ENCODE measurements around the gene KDM8. TPM values are rescaled to one million over a fixed set of nuclear protein-coding genes. Genes with fewer than 3 reads are reported as not detected.

KDM8 gene
- total RNA-seq, 1 experiment from 2014 or later: 6.0 TPM

DNA sequence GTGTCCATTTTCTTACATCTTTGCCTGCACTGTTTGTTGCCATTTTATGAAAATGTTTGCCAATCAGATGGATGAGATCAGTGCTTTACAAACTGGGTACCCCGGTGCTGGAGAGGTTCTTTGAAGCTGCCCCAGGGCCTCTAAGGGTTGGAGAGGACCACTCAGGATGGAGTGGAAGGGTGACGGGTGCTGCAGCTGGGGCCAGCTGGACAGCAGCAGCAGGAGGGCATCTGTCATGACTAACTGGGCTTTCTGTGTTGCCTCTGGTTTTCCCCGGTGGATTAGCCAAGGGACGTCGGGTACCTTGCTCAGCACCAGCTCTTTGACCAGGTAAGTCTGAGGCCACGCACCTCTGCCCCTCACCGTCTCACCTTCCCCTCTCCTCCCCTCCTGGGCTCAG, 12.3 kb downstream of the KDM8 start:
- DNase-seq (ENCODE audit: low spot score): no peak

DNA sequence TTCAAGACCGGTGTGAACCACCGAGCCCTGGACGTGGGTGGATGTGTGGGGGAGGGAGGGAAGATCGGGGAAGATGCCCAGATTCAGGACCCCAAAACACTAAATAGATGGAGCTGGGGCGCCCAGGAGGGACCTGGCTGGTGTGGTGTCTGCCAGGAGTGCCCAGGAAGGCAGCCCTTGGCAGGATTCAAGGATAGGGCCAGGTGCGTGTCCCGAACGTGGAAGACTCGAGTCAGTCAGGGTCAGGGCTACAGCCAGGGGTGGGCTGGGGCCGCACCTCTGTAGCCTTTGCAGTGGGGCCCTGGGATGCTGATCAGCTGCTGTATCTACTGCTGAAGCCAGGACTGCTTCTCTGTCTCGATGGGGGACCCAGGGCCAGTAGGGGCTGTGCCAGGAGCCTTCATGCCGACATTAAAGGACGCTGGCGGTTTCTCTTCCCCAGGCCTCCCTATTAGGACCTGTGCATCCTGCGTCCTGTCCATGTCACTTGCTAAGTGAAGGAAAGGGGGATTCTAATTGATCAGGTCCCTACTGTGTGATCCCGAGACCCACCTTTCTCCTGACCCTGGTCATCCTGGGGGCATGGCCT, 13.1 kb downstream of the KDM8 start:
- DNase-seq (ENCODE audit: low spot score): no peak

DNA sequence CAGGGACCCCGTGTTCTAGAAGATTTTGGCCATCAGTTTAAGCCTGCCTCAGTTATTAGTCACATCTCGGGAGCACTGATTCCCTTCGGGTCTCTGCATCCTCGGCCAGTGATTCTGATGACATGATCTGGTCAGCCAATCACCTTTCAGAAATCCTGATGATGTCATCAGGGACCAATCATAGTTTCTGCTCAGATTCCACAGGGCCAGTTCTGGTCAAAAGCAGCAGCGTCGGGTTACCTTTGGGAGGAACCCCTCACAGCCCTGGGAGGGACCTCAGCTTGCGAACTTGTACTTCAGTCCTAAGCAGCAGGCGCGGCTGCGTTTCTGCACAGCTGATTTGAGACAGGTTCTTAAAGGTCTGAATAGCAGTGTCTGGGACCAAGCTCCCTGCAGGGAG, 13.9 kb downstream of the KDM8 start:
- no peak for DNase-seq (ENCODE audit: low spot score)

DNA sequence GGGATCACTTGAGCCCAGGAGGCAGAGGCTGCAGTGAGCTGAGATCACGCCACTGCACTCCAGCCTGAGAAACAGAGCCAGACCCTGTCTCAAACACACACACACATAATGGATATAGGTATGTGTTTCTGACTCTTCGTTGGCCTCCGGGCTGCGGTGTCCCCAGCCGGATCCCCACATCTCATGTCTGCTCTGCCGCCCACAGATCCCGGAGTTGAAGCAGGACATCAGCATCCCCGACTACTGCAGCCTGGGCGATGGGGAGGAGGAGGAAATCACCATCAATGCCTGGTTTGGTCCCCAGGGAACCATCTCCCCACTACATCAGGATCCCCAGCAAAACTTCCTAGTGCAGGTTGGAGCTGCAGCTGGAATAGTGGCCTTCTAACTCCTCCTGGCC, 15.4 kb downstream of the KDM8 start:
- DNase-seq (ENCODE audit: low spot score): no peak

DNA sequence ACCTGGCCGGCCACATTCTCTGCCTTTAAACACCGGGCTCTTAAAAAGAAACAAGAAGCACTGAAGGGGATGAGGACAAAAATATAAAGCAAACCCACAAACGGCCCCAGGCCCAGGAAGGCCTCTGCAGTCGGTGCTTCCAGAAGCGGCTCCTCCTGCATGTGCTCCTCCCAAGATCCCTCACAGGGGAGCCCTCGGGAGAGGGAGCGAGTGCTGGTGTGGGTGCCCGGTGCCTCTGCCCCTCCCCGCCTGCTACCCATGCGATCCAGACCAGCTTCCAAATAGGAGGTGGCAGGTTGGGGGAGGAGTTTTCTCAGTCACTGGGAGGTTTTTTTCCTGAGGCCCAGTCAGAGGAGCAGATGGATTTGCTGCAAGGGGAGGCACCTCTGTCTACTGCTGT, 15.8 kb downstream of the KDM8 start:
- no peak for DNase-seq (ENCODE audit: low spot score)

DNA sequence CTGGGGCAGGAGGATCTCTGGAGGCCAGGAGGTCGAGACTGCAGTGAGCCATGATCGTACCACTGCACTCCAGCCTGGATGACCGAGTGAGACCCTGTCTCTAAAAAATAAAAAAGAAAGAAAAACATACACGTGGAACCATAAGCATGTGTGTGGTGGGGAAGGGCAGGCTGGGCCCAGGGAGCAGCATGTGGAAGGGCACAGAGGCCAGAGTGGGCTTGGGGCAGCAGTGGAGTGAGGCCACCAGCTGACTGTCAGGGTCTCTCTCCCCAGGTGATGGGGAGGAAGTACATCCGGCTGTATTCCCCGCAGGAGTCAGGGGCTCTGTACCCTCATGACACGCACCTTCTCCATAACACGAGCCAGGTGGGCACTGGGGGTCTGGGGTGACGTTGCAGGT, 16.8 kb downstream of the KDM8 start:
- DNase-seq (ENCODE audit: low spot score): no peak

DNA sequence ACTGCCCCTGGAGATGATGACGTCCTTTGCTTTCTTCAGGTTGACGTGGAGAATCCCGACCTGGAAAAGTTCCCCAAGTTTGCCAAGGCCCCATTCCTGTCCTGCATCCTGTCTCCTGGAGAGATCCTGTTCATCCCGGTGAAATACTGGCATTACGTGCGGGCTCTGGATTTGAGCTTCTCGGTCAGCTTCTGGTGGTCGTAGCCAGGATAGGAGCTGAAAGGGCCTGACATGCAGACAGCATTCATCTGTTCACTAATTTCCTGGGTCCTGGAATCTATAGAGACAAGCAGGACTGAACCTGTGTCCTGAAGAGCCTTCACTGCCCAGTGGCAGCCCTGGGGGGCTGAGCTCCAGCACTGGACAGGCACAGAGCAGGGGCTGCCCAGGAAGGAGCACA, 17.2 kb downstream of the KDM8 start:
- no peak for DNase-seq (ENCODE audit: low spot score)

DNA sequence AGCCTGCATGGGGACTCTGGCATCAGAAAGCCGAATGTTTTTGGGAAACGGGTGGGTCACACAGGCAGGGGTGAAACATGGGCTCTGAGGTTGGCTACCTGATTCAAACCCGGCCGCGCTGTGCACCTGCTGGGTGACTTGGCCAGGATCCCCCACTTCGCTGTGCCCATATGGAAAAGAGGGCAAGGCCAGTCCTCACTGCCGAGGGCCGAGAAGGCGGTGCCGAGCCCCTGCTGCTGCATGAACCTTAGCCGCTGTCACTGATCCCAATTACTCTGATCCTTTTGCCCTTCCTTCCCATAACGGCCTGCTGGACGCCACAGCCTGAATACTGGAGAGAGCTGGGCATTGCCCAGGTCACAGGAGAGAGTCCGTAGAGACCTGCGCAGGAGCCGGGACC, 17.7 kb downstream of the KDM8 start:
- no peak for DNase-seq (ENCODE audit: low spot score)

DNA sequence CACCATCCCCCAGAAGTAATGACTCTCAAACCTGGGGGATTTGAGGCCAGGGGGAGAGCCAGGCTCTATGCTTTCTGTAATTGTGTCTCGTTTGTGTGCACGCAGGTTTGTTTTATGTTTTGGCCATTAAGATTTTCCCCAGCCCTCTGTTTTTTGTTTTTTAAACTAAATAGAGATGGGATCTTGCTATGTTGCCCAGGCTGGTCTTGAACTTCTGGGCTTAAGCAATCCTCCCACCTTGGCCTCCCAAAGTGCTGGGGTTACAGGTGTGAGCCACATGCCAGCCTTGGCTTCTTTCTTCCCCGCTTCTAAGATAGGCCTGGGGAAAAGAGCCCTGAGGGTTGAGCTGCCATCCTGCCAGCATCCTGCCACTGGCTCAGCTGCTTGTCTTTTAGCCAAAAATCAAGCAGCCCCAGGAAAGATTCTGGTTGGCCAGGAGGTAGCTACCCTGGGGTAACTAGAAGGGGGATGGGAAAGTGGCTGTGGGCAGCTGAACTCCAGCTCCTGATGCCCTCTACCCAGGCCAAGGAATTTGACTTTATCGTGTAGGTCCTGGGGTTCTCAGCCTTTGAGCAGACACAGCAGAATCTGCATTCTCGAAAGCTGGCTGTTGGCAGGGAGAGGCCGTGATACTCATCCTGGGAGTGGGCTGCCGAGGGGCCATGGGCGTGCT, 18.4 kb downstream of the KDM8 start:
- no peak for DNase-seq (ENCODE audit: low spot score)

DNA sequence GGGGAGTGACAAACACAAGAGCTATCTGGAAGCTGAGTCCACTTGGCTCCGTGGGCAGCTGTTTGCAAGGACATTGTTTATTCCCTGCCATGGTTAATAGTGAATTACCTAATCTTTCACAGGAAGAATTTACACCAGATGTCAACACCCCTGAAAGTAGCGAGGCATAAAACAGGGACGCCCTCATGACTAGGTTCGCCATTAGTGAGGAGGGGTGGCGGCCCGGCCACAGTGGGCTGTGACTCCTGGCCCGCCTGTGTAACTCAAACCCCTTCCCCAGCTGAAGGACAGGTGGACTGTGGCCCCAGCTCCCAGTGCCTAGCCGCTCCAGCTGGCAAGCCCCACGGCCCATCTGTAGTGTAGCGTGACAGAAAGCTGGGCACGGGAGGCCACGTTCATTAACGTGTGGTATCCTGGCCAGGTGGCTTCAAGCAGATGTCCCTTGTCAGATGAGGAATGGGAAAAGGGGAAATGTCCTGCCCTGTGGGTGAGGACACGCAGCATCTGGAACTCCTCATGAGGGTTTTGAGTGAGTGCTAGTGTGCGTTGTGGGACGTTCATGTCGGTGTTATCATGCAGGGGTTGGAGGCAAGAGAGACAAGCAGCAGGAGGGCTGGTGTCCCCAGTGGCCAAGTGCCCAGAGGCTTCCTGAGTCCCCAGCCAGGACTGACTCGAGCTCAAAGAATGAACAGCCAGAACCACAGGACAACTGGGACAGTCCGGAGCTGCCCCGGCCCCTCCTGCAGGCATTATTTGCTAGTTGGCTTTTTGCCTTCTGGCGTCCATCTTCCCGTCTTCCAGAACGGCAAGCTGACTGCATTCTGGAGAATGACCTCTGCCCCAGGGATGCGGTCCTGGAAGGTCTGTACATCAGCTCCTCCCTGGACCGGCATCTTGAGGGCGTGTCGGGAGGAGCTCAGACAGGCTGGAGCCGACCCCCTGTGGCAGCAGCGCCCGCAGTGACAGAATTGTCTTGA, 19.2 kb downstream of the KDM8 start:
- DNase-seq (ENCODE audit: low spot score): no peak

DNA sequence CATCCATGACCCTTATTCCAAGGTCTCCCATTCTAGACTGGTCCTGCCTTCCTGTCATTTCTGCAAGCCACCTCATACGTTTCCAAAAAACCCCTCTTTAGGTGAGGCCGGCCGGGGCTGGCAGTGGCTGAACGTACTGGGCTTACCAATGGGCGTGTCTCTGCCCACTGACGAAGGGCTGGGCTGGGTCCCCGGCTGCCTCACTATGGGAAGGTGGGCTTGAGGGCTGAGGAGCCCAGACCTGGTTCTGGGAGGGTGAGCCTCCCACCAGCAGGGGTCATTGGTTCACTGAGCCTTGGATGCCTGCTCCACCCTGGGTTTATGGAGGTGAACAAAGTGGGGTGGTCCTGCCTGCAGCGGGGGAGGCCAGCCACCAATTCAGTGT, 19.9 kb downstream of the KDM8 start:
- DNase-seq (ENCODE audit: low spot score): no peak

DNA sequence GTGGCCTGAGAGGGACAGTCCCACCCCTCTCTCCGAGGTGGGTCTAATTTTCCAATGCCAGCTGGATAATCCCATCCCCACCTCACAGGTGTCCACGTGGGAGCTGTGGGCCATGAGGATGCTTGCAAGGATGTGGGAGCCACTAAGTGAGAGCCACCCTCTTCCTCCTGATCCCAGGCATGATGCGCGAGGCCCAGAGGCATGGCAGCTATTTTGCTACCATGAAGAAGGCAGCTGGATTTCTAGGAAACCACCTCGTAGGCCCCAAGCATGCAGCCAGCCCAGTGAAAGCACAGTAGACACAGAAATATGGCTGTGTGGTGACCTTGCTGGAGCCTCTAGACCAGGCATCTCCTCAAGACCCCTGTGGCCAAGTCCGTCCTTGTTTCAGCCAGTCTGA, 20.4 kb downstream of the KDM8 start:
- DNase-seq (ENCODE audit: low spot score): no peak

DNA sequence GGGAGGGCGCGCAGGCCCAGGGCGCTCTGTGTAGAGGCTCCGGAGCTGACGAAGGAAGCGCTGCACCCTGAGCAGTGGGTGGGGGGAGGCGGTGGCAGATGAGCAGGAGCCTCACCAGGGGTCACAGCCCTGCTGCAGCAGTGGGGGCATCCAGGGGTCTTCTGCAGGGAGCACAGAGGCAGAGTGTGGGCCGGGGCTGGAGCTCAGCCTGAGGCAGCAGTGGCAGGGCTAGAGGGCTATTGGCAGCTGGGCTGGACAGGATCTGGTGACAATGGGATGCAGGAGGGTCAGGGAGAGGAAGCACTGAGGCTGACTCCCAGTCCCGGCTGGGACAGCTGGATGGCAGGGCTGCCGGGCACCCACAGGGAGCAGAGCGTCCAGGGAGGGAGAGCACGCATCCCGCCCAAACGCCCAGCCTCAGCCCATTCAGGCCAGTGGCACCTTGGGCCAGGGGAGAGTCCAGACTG, 21.0 kb downstream of the KDM8 start:
- DNase-seq (ENCODE audit: low spot score): no peak

DNA sequence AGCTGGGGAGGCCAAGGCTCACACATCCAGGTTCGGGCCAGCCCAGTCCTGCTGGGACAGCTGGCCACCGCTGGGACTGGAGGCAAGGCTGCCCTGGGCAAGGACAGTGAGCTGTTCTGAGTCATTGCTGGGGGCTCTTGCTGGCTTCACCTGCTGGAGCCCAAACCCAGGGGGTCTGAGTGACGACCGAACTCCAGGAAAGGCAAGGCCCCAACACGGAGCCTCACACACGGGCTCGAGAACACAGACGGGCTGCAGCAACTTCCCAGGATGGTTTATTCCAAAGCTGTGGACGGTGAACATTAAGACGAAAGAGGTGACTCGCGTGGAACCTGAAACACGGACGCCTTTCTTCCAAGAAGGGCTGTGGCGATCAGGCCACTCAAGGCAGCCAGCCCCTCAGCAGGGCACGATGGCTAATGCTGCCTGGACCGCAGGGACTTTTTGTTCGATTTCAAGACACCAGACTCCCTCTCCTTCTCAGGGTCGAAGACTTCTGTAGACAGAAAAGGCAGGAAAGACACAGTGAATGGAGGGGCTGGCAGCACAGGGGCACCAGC, 21.5 kb downstream of the KDM8 start:
- DNase-seq (ENCODE audit: low spot score): no peak

DNA sequence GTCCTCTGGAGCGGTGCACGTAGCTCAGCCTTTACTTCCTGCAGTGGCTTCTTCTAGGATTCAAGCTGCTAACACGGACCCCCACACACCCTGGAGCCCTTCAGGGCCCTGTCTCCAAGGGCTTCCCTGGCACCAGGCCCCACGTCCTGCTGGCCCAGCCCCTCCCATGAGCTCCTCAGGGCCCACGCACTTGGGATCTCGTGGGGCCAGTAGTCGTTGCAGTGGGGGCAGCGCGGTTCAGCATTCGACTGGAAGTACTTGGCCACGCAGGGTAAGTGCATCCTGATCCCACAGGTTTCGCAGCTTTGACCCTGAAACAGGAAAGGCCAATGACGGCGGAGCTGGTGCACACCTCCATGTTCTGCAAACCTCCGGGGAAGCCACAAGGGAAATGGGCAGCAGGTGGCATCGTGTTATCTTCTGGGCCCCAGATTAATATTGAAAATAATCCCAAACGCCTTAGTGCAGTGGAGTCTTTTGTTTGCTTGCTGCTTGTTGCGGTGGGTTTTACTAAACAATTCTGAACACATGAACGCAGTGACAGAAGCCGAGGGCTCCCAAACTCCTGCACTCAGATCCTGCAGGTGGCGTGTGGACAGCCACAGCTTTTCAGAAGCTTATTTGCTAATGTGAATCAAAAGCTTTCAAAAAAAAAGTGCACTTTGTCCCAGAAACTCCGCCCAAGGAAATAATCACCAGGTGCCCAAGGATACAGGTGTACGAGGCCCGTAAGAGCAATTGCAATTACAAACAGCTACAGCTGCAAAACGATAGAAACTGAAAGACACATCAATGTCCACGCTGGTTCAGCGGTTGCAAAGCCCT, 22.4 kb downstream of the KDM8 start:
- DNase-seq (ENCODE audit: low spot score): peak; percentile 80

DNA sequence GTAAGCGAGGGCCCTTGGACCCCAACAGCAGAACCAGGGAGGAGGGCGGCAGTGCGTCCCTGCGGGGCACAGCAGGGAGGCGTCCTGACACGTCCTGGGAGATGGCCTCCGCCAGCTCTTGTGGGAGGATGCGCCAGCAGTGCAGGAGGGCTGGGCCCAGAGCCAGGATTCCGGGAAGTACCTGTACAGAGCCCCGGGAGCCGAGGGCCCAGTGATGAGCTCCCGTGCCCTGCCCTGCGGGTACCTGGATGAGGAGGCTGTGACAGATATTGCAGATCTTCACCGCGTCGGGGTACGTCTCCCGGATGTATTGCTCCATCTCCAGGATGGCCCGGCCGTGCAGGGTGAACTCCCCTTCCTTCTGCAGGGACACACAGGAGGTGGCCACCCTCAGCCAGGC, 23.1 kb downstream of the KDM8 start:
- no peak for DNase-seq (ENCODE audit: low spot score)

DNA sequence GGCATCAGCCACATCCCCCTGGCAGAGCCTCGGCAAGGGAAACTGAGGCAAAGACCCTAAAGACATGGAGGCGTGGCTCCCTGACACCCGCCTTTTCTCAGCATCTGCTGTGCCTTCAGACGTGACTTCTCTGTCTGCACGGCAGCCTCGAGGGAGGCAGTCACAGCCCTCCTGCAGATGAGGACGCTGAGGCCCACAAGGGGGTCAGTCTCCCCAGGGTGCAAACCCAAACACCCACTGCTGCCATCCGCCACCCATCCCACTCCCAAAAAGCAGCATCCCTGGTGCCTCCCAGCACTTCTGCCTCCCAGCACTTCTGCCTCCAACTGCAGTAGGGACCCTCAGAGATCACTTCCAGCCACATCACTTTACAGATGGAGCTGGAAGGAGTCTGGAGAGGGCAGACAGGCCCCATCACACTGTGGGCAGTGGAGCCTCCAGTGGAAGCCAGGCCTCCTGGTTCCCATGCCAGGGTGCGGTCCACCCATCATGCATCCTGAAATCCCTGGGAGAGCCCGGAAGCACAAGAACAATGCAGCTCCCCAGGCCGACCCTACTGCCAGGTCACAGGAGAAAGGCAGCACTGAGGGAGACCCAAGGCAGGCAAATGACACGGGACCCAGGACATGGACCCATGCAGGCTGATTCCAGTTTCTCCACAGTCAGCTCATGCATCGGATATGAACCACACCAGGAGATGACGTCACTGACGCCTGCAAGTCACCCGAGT, 23.8 kb downstream of the KDM8 start:
- no peak for DNase-seq (ENCODE audit: low spot score)

DNA sequence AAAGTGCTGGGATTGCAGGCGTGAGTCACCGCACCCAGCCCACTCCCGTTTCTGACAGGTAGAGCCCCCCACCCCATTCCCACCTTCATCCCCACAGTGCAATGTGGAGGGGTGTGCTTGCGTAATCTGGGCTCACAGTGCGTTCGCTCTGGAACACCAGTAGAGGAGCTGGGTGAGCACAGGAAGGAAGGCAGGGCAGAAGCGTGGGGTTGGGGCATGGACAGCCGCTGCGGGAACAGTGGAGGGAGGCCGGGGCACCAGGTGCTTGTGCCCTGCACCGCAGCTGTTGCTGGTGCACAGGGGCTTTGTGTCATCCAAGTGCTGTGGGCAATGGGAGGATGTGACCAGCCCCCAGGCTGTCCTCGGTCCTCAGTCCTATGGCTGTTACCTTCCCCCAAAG, 24.7 kb downstream of the KDM8 start:
- DNase-seq (ENCODE audit: low spot score): no peak

DNA sequence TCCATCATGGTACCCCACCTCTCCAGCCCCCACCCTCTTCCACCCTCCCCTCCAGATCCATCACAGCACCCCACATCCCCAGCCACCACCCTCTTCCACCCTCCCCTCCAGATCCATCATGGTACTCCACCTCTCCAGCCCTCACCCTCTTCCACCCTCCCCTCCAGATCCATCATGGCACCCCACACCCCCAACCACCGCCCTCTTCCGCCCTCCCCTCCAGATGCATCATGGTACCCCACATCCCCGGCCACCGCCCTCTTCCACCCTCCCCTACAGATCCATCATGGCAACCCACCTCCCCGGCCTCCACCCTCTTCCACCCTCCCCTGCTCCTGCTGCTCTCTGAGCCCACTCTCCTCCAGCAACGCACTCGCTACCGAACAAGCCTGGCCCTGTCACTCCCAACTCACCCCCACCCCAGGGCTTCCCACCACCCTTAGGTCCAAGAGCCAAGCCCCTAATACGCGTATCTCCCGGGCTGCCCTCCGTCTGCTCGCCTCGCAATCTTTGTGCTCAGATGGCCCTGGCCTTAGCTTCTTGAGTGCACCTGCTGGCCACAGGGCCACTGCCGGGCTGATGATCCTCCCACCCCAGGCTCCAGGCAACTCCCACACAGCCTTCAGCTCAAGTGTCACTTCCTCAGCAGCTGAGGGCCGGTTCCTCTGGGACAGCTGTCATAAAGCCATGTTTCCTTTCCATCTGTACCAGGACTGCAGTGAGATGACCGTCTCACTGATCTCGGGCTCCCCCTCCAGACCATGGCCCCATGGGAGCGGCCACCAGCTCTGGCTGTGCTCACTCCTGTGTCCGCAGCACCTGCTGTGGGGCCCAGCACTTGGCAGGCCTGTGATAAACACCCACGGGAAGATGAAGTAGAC, 25.5 kb downstream of the KDM8 start:
- DNase-seq (ENCODE audit: low spot score): no peak

Measured in HT-29 (cell line).